MM.1S (cell line): Measurements from ENCODE around the gene RNU1-3.
"Not testable (repeated sequence)": the region's sequence is repeated elsewhere in the genome, so short reads cannot be mapped to it uniquely, and the experiment has no call there.

Experiments used
- DNase-seq: peaks from one replicate; pipeline ENCODE4 v3.0.0-alpha.2; 2015
- H2AFZ ChIP-seq: fragments of 300-600 bp; sonication (generic); 2 replicates; pipeline ENCODE4 v1.6.0; 2016; ENCODE audit warnings: antibody characterized with exemption, low read length
- H3F3A ChIP-seq: fragments of 300-600 bp; sonication (generic); 2 replicates; pipeline ENCODE4 v1.6.1; 2016; ENCODE audit warnings: mild to moderate bottlenecking, antibody characterized with exemption, low read length, moderate library complexity, mixed read lengths; ENCODE audit not compliant: insufficient read depth
- H3K27ac ChIP-seq: fragments of 300-600 bp; sonication (generic); 2 replicates; pipeline ENCODE4 v1.5.1; 2016; ENCODE audit warnings: mild to moderate bottlenecking, low read length
- H3K27me3 ChIP-seq: fragments of 300-600 bp; sonication (generic); replicated peaks from 2 replicates; pipeline ENCODE4 v1.6.0; 2016; ENCODE audit warnings: low read length; ENCODE audit not compliant: insufficient read depth
- H3K36me3 ChIP-seq: fragments of 300-600 bp; sonication (generic); replicated peaks from 2 replicates; pipeline ENCODE4 v1.6.1; 2016; ENCODE audit warnings: mild to moderate bottlenecking, low read length, mixed read lengths; ENCODE audit not compliant: insufficient read depth
- H3K4me1 ChIP-seq: fragments of 300-600 bp; sonication (generic); 2 replicates; pipeline ENCODE4 v1.6.1; 2016; ENCODE audit warnings: low read length, mixed read lengths
- H3K4me2 ChIP-seq: fragments of 300-600 bp; sonication (generic); 2 replicates; pipeline ENCODE4 v1.6.0; 2016; ENCODE audit warnings: low read depth, low read length
- H3K4me3 ChIP-seq: fragments of 300-600 bp; sonication (generic); 2 replicates; pipeline ENCODE4 v1.5.1; 2016; ENCODE audit warnings: low read length, mixed read lengths
- H3K79me2 ChIP-seq: fragments of 300-600 bp; sonication (generic); 2 replicates; pipeline ENCODE4 v1.6.1; 2016; ENCODE audit warnings: mixed run types, low read length, mixed read lengths
- H3K9ac ChIP-seq: fragments of 300-600 bp; sonication (generic); 2 replicates; pipeline ENCODE4 v1.6.1; 2016; ENCODE audit warnings: low read length, mixed read lengths
- H3K9me2 ChIP-seq: fragments of 300-600 bp; sonication (generic); replicated peaks from 2 replicates; pipeline ENCODE4 v1.6.1; 2016; ENCODE audit warnings: mild to moderate bottlenecking, low read length, mixed read lengths; ENCODE audit not compliant: insufficient read depth
- H3K9me3 ChIP-seq: fragments of 300-600 bp; sonication (generic); replicated peaks from 2 replicates; pipeline ENCODE4 v1.6.1; 2016; ENCODE audit warnings: mild to moderate bottlenecking, low read length, mixed read lengths; ENCODE audit not compliant: insufficient read depth
- H4K20me1 ChIP-seq: fragments of 300-600 bp; sonication (generic); 2 replicates; pipeline ENCODE4 v1.6.1; 2016; ENCODE audit warnings: mild to moderate bottlenecking, low read length, moderate library complexity, mixed read lengths; ENCODE audit not compliant: insufficient read depth
- EZH2 ChIP-seq: fragments of 300-600 bp; sonication (generic); optimal IDR thresholded peaks from 2 replicates; pipeline ENCODE3; 2017; ENCODE audit warnings: low read depth, mild to moderate bottlenecking, antibody characterized with exemption, low read length, mixed read lengths
- EZH2phosphoT487 ChIP-seq: fragments of 300-600 bp; sonication (generic); IDR thresholded peaks from 2 replicates; pipeline ENCODE4 v1.6.1; 2018; ENCODE audit warnings: antibody characterized with exemption, low read length
- TF ChIP-seq, protein P1 (sequence below): fragments of 300-600 bp; sonication (generic); IDR thresholded peaks from 2 replicates; pipeline ENCODE4 v1.5.1; 2016; ENCODE audit warnings: antibody characterized with exemption, low read length, mixed read lengths

RNU1-3 gene

DNA sequence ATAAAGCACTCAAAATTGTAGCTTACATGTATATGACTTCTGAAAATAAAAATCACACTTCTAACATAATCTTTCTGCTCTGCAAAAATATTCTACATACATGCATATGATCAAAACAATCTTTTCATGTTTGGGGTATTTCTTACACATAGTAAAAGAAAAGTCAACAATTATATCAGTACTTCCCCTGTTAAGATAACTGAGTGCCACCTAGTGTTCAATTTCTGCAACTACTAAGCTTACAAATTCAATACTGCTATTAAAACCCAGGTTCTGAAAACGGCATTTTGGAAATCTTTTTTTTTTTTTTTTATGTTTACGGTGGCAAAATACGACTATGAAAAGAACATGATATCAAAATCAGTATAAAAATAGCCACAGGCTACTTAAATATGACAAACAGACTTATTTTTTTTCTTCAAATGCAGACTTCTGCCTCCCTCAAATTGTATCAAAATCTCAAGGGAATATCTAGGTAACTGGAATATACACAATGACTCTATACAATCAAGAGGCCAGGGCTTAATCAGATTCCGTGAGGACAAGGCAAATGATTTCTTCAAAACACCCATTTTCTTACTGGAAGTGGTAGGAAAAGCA, 18.1 kb upstream of the RNU1-3 start:
- H4K20me1 ChIP-seq, H2AFZ ChIP-seq, H3K79me2 ChIP-seq, H3K4me3 ChIP-seq, H3K4me1 ChIP-seq, H3K9ac ChIP-seq, H3K9me3 ChIP-seq, H3F3A ChIP-seq, H3K9me2 ChIP-seq, H3K27me3 ChIP-seq, H3K36me3 ChIP-seq, DNase-seq, H3K27ac ChIP-seq, H3K4me2 ChIP-seq: not testable (repeated sequence)
- TF ChIP-seq, protein P1, sequence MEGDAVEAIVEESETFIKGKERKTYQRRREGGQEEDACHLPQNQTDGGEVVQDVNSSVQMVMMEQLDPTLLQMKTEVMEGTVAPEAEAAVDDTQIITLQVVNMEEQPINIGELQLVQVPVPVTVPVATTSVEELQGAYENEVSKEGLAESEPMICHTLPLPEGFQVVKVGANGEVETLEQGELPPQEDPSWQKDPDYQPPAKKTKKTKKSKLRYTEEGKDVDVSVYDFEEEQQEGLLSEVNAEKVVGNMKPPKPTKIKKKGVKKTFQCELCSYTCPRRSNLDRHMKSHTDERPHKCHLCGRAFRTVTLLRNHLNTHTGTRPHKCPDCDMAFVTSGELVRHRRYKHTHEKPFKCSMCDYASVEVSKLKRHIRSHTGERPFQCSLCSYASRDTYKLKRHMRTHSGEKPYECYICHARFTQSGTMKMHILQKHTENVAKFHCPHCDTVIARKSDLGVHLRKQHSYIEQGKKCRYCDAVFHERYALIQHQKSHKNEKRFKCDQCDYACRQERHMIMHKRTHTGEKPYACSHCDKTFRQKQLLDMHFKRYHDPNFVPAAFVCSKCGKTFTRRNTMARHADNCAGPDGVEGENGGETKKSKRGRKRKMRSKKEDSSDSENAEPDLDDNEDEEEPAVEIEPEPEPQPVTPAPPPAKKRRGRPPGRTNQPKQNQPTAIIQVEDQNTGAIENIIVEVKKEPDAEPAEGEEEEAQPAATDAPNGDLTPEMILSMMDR, result peak; percentile 28

DNA sequence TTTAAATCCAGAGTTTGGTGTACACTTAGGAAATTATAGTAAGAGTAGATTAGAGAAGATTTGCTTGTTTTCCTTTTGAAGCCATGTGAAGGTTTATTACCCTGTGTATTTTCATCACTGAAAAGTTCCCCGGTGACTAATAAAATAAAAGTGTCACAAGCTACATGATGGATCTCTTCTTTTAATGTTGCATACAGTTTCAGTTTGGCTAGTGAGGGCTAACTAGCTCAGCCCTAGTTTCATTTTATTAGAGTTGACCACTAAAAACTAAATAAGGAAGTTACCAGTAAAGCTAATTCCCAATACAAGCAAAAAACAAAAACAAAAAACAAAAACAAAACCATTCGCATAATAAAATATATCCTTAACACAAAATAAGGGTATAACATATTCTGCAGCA, 17.4 kb upstream of the RNU1-3 start:
- not testable (repeated sequence) for H3K79me2 ChIP-seq, H3K4me1 ChIP-seq, H3K36me3 ChIP-seq, H3K4me2 ChIP-seq, H2AFZ ChIP-seq, H3K9me3 ChIP-seq, H4K20me1 ChIP-seq, H3K4me3 ChIP-seq, H3K27ac ChIP-seq, H3K9me2 ChIP-seq, H3K9ac ChIP-seq, H3F3A ChIP-seq
- H3K27me3 ChIP-seq, result peaks cover 12% of the 10 kb centered on the region
- DNase-seq, result peak; percentile 43

DNA sequence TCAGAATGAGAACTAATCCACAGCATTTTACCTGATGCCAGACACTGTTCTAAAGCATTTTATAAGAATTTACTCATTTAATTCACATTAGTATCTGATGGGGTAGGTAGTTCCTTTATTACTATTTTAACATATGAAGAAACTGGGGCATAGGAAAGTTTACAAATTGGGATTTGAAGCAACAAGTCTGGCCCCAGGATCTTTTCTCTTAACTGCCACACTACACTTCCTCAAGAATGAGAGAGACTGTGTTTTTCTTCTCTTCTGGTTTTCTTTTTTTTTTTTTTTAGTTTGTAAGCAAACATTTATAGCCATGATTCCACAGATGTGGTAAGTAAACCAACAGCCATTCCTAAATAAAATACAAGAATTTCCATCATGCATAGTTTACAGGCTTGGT, 16.1 kb upstream of the RNU1-3 start:
- H3F3A ChIP-seq, H3K27ac ChIP-seq, DNase-seq, H3K4me2 ChIP-seq, H4K20me1 ChIP-seq, H3K4me1 ChIP-seq, H2AFZ ChIP-seq, H3K9me2 ChIP-seq, H3K9ac ChIP-seq, H3K79me2 ChIP-seq, H3K36me3 ChIP-seq, H3K9me3 ChIP-seq, H3K4me3 ChIP-seq: not testable (repeated sequence)
- peaks cover 25% of the 10 kb centered on the region for H3K27me3 ChIP-seq

DNA sequence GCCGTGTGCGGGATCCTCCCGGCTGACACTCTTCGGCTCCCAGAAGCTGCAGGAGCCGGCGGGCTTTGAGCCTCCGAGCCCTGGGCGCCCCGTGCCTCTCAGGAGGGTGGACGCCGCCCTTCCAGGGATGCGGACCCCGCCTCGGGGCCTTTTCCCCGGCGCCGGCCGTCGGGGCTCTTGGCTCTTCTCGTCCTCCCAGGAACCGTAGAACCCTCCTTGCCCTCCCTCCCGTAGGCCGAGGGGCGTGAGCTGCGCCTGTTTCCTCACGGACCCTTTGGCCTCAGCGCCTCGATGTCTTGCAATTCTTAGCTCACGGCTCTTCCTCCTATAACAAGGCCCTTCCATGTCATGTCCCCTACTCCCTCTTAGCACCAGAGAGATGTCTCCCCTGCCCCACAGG, 13.6 kb upstream of the RNU1-3 start:
- H3K4me3 ChIP-seq, H3K79me2 ChIP-seq, H3K36me3 ChIP-seq, H3K4me1 ChIP-seq, H3K9me3 ChIP-seq, H3K27ac ChIP-seq, DNase-seq, H2AFZ ChIP-seq, H3K4me2 ChIP-seq, H3K9ac ChIP-seq, H3K9me2 ChIP-seq, H4K20me1 ChIP-seq, H3F3A ChIP-seq: not testable (repeated sequence)
- H3K27me3 ChIP-seq, result peaks cover 34% of the 10 kb centered on the region

DNA sequence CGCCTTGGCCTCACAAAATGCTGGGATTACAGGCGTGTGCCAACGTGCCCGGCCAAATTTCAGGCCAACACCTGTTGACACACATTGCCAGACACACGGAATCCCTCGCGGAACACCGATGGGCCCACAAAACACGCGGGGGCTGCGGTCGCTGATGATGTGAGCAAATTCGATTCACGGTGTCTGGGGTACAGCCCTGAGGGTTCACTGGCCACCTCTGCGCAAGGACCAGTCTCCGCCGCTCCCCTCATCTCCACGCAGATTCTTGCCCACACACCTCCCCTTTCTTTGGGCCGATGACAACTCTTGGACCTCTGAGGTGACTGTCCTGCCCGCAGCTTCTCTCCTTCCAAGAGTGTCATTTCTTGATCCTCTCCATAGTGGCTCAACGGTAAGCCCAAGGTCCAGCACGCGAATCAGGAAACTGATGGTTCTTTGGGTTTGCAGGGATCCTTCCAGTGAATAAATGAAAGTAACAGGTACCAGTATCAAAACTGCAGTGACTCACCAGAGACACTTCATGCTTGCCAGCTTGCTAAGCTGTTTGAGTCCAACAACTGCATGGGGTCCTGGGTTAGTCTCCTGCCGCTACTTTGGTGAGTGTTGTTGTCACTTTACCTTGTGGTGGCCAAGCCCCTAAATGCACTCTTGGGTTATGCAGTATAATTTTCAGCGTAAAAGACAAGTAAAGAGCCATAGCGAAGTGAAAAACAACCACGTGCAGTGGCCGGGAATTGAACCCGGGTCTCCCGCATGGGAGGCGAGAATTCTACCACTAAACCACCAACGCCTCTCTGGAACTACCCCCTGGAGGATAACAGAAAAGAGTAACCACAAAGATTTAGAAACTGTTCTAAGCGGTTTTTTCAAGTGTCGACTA, 11.0 kb upstream of the RNU1-3 start:
- H2AFZ ChIP-seq, result no peak overlapping the region
- H3K4me3 ChIP-seq, result no peak overlapping the region
- peak overlapping the region; percentile 16; the same call in 1 of the 2 replicates for H3K4me2 ChIP-seq
- no peaks in the 10 kb centered on the region for H3K9me3 ChIP-seq
- TF ChIP-seq EZH2, result no peak
- no peak for TF ChIP-seq EZH2phosphoT487
- TF ChIP-seq, protein P1, result no peak
- H3K9ac ChIP-seq, result no peak overlapping the region
- no peaks in the 10 kb centered on the region for H3K4me1 ChIP-seq
- no peaks in the 10 kb centered on the region for H4K20me1 ChIP-seq
- peaks cover 34% of the 10 kb centered on the region for H3K27me3 ChIP-seq
- no peaks in the 10 kb centered on the region for H3K79me2 ChIP-seq
- H3K27ac ChIP-seq, result no peak overlapping the region
- H3K9me2 ChIP-seq, result no peaks in the 10 kb centered on the region
- no peaks in the 10 kb centered on the region for H3K36me3 ChIP-seq
- peak; percentile 60 for DNase-seq
- peaks cover 6% of the 10 kb centered on the region; the same call in 1 of the 2 replicates for H3F3A ChIP-seq

DNA sequence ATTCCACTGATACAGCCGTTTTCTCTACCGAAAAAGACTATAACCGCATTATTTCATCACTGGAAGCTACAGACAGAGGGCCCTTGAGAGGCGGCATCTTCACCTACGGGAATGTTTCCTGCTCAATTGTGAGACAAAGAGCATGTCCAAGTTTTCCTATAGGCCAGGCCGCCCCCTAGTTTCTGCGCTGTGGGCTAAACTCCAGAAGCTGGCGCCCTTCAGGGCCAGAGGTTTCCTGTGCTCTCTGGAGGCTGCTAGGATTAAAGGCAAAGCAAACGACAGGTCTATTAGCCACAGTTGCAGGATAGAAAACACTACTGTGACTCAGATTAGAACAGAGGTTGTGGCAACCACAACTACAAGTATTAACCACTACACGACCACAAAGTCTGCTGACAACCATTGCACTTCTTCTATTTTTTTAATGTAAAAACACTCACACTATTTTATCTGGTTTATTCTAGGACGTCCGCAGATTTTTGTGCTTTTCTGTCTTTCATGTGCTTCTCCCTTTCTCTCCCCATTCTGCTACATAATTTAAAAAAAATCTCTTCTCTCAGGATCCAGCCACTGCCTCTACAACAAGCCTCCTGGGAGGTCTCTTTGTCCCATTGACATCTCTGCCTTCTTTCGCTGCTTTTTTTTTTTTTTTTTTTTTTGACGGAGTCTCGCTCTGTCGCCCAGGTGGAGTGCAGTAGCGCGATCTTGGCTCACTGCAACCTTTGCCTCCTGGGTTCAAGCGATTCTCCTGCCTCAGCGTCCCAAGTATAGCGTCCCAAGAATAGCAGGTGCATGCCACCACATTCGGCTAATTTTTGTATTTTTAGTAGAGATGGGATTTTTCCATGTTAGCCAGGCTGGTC, 10.1 kb upstream of the RNU1-3 start:
- H3F3A ChIP-seq, result not testable (repeated sequence)

More for the DNA sequence above, 10.1 kb upstream of the RNU1-3 start:
- not testable (repeated sequence) for H3K4me1 ChIP-seq, H3K9me2 ChIP-seq, H4K20me1 ChIP-seq, H3K4me3 ChIP-seq, H3K79me2 ChIP-seq, H2AFZ ChIP-seq, H3K9ac ChIP-seq, H3K9me3 ChIP-seq, H3K36me3 ChIP-seq, H3K27ac ChIP-seq
- DNase-seq, result peak; percentile 55
- H3K27me3 ChIP-seq, result peaks cover 34% of the 10 kb centered on the region
- peak overlapping the region; percentile 16; the same call in 1 of the 2 replicates for H3K4me2 ChIP-seq
